ACC112 (cell line): ENCODE measurements around the gene PAPLN.

Experiments
- H2AFZ ChIP-seq: fragments of 200-600 bp; sonication (generic); one replicate; pipeline ENCODE4 v1.6.0; 2017; ENCODE audit warnings: antibody characterized with exemption, low read length; ENCODE audit not compliant: unreplicated experiment
- H3K27ac ChIP-seq: fragments of 200-600 bp; sonication (generic); 2 replicates; pipeline ENCODE4 v1.5.1; 2014; ENCODE audit warnings: low read depth, mild to moderate bottlenecking, antibody characterized with exemption, low read length, moderate library complexity
- H3K27me3 ChIP-seq: fragments of 200-600 bp; sonication (generic); 2 replicates; pipeline ENCODE4 v1.6.1; 2014; ENCODE audit warnings: mild to moderate bottlenecking, antibody characterized with exemption, low read length, moderate library complexity, mixed read lengths; ENCODE audit not compliant: insufficient read depth
- H3K36me3 ChIP-seq: fragments of 200-600 bp; sonication (generic); 2 replicates; pipeline ENCODE4 v1.6.1; 2016; ENCODE audit warnings: mild to moderate bottlenecking, antibody characterized with exemption, low read length, moderate library complexity, mixed read lengths; ENCODE audit not compliant: insufficient read depth
- H3K4me1 ChIP-seq: fragments of 200-600 bp; sonication (generic); one replicate; pipeline ENCODE4 v1.6.1; 2016; ENCODE audit warnings: low read length, mixed read lengths; ENCODE audit not compliant: insufficient read depth, unreplicated experiment, control insufficient read depth
- H3K4me3 ChIP-seq: fragments of 200-600 bp; sonication (generic); 2 replicates; pipeline ENCODE4 v1.5.1; 2014; ENCODE audit warnings: mild to moderate bottlenecking, low read depth, low read length
- H3K79me2 ChIP-seq: fragments of 200-600 bp; sonication (generic); one replicate; pipeline ENCODE4 v1.6.0; 2016; ENCODE audit warnings: low read length; ENCODE audit not compliant: control insufficient read depth, unreplicated experiment, insufficient read depth

Gene PAPLN

DNA sequence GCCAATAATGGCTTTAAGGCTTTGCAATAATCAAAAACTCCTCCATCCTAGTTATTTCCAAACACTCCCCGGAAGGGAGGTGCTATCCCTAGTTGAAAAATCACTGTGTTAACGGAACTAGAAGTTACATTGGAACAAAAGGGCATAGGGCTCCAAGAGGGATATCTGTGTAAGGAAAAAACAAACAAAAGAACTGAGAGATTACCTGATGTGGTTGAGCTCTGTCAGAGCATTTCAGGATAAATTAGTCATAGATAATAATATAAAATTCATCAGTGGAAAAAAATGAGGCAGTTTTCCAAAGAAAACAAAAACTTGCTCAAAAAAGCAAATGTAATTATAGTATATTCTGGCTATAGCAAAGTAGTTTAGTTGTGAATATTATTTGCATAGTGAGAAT, 27.4 kb upstream of the PAPLN start:
- Histone ChIP-seq H3K27me3 (no peaks in the 10 kb centered on the region), H3K36me3 (peaks cover 52% of the 10 kb centered on the region), H3K4me3 (peak overlapping the region; percentile 1; the same call in 1 of the 2 replicates), H3K4me1 (peaks cover 27% of the 10 kb centered on the region), H3K79me2 (no peaks in the 10 kb centered on the region), H3K27ac (peak overlapping the region; percentile 67), H2AFZ (no peak overlapping the region)

GRCh38 chr14:73211251-73212040, 25.9 kb upstream of the PAPLN start:
- peak overlapping the region; percentile 67 for H3K27ac ChIP-seq
- H2AFZ ChIP-seq, result no peak overlapping the region
- peaks cover 41% of the 10 kb centered on the region for H3K36me3 ChIP-seq

GRCh38 chr14:73216030-73216429, 21.3 kb upstream of the PAPLN start:
- H3K4me3 ChIP-seq, result no peak overlapping the region
- H3K79me2 ChIP-seq, result no peaks in the 10 kb centered on the region
- peaks cover 9% of the 10 kb centered on the region for H3K4me1 ChIP-seq
- no peaks in the 10 kb centered on the region for H3K27me3 ChIP-seq
- H3K27ac ChIP-seq, result no peak overlapping the region
- no peak overlapping the region for H2AFZ ChIP-seq
- H3K36me3 ChIP-seq, result peaks cover 36% of the 10 kb centered on the region

More at GRCh38 chr14:73211251-73212040, 25.9 kb upstream of the PAPLN start:
- no peaks in the 10 kb centered on the region for H3K27me3 ChIP-seq
- peaks cover 32% of the 10 kb centered on the region for H3K4me1 ChIP-seq
- H3K79me2 ChIP-seq, result no peaks in the 10 kb centered on the region
- no peak overlapping the region for H3K4me3 ChIP-seq

DNA sequence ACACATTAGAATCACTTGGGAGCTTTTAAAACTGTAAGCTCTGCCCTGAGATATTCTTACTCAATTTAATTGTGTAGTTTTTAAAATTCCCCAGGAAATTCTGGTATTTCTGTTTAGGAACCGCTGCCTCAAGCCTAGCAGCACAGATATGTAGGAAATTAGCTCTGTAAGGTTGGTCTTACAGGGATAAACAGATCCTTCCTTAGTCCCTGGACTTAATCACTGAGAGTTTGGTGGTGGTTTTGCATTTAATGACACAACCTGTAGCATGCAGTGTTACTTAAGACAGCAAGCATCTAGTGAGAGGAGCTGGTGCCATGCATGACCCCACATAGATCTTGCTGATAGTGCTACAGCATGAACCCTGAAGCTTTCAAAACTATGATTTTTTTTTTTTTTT, 19.9 kb upstream of the PAPLN start:
- Histone ChIP-seq H3K79me2 (no peaks in the 10 kb centered on the region), H2AFZ (no peak overlapping the region), H3K27me3 (no peaks in the 10 kb centered on the region), H3K4me3 (no peak overlapping the region), H3K27ac (no peak overlapping the region), H3K4me1 (peaks cover 16% of the 10 kb centered on the region), H3K36me3 (peaks cover 34% of the 10 kb centered on the region)

DNA sequence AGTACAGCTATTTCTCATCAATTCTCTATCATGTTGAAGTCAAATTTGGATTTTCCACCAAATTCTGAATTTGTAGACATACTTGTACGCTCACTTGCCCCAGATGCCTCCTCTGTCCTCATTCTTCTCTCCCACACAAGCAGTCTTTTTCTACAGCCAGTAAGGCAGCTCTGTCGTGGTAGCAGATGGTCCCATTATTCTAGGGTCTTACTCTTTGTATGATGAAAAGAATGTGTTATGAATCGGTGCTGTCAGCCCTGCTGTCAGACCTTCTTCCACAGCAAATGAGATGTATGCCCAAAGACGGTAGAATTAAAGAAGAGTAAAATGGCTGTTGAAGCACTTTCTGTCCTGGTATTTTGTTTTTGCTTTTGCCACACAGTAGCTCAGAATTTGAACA, 17.2 kb upstream of the PAPLN start:
- Histone ChIP-seq H3K27ac (no peak overlapping the region), H3K4me3 (no peak overlapping the region), H3K36me3 (peaks cover 18% of the 10 kb centered on the region), H3K79me2 (no peaks in the 10 kb centered on the region), H3K27me3 (no peaks in the 10 kb centered on the region), H3K4me1 (peaks cover 16% of the 10 kb centered on the region), H2AFZ (no peak overlapping the region)

DNA sequence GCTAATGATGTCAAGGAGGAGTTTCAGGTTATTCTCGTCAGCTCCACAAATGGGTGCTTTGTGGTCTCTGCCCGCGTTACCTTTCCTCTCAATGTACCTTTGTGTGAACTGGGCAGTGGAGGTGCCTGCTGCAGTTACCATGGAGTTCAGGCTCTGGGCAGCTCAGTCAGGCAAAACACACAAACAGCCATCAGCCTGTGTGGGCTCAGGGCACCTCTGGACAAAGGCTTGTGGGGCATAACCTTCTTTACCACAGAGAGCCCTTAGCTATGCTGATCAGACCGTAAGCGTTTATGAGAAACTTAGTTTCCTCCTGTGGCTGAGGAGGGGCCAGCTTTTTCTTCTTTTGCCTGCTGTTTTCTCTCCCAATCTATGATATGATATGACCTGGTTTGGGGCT, 16.7 kb upstream of the PAPLN start:
- Histone ChIP-seq H3K36me3 (peaks cover 18% of the 10 kb centered on the region), H3K27me3 (no peaks in the 10 kb centered on the region), H3K4me1 (peaks cover 15% of the 10 kb centered on the region), H3K4me3 (no peak overlapping the region), H3K27ac (no peak overlapping the region), H3K79me2 (no peaks in the 10 kb centered on the region), H2AFZ (no peak overlapping the region)

GRCh38 chr14:73221945-73222344, 15.4 kb upstream of the PAPLN start:
- H3K27me3 ChIP-seq, result no peaks in the 10 kb centered on the region
- H3K36me3 ChIP-seq, result peaks cover 18% of the 10 kb centered on the region
- peaks cover 11% of the 10 kb centered on the region for H3K4me1 ChIP-seq
- no peak overlapping the region for H2AFZ ChIP-seq
- H3K4me3 ChIP-seq, result no peak overlapping the region
- no peak overlapping the region for H3K27ac ChIP-seq
- H3K79me2 ChIP-seq, result no peaks in the 10 kb centered on the region

GRCh38 chr14:73223049-73223448, 14.3 kb upstream of the PAPLN start:
- H3K27me3 ChIP-seq, result no peaks in the 10 kb centered on the region
- no peak overlapping the region for H3K4me3 ChIP-seq
- H3K27ac ChIP-seq, result no peak overlapping the region
- H3K79me2 ChIP-seq, result no peaks in the 10 kb centered on the region
- peaks cover 18% of the 10 kb centered on the region for H3K36me3 ChIP-seq
- peaks cover 19% of the 10 kb centered on the region for H3K4me1 ChIP-seq
- no peak overlapping the region for H2AFZ ChIP-seq

- Histone ChIP-seq H3K79me2 (no peaks in the 10 kb centered on the region), H3K4me1 (peaks cover 33% of the 10 kb centered on the region), H3K27ac (no peak overlapping the region), H2AFZ (no peak overlapping the region), H3K4me3 (no peak overlapping the region), H3K27me3 (no peaks in the 10 kb centered on the region), H3K36me3 (peaks cover 4% of the 10 kb centered on the region; the same call in 1 of the 2 replicates)
Observed at GRCh38 chr14:73225496-73225895, 11.8 kb upstream of the PAPLN start.

GRCh38 chr14:73227812-73228781, 9.2 kb upstream of the PAPLN start:
- Histone ChIP-seq H3K79me2 (no peaks in the 10 kb centered on the region), H2AFZ (no peak overlapping the region), H3K4me1 (peaks cover 23% of the 10 kb centered on the region)

More at GRCh38 chr14:73227812-73228781, 9.2 kb upstream of the PAPLN start:
- H3K4me3 ChIP-seq, result peak overlapping the region; percentile 25; the same call in 1 of the 2 replicates
- peak overlapping the region; percentile 83 for H3K27ac ChIP-seq
- H3K27me3 ChIP-seq, result 0 out of 2 replicates have a peak, but pooled peaks cover under 1% of the 10 kb centered on the region
- H3K36me3 ChIP-seq, result no peaks in the 10 kb centered on the region
